GM23338 (cell line): ENCODE measurements around the gene CASKIN2.

Source experiments
- CREB1 ChIP-seq: fragments of 250-450 bp; sonication (Bioruptor Pico); IDR thresholded peaks from 2 replicates; pipeline ENCODE4 v1.5.0; 2020; ENCODE audit warnings: low read depth, mild to moderate bottlenecking, moderate library complexity
- EZH2 ChIP-seq: fragments of 200-600 bp; sonication (generic); IDR thresholded peaks from one replicate; pipeline ENCODE4 v1.8.0; 2017; ENCODE audit warnings: antibody characterized with exemption, mild to moderate bottlenecking, low read depth; ENCODE audit not compliant: unreplicated experiment
- EZH2phosphoT487 ChIP-seq: fragments of 200-600 bp; sonication (generic); IDR thresholded peaks from one replicate; pipeline ENCODE4 v1.8.1; 2018; ENCODE audit warnings: antibody characterized with exemption; ENCODE audit not compliant: unreplicated experiment
- JUNB ChIP-seq: IDR thresholded peaks from one replicate; pipeline ENCODE4 v1.6.1; 2016; ENCODE audit warnings: antibody characterized with exemption; ENCODE audit not compliant: unreplicated experiment
- NANOG ChIP-seq: IDR thresholded peaks from 2 replicates; pipeline ENCODE4 v1.6.1; 2016; ENCODE audit warnings: antibody characterized with exemption, borderline replicate concordance
- POLR2AphosphoS5 ChIP-seq: IDR thresholded peaks from 2 replicates; pipeline ENCODE4 v1.6.1; 2016; ENCODE audit warnings: antibody characterized with exemption, low read depth
- ZNF114 ChIP-seq: fragments of 250-450 bp; sonication (Bioruptor Pico); IDR thresholded peaks from 2 replicates; pipeline ENCODE4 v1.5.0; 2020; ENCODE audit warnings: mild to moderate bottlenecking, moderate library complexity
- ZNF331 ChIP-seq: fragments of 250-450 bp; sonication (Bioruptor Pico); IDR thresholded peaks from 2 replicates; pipeline ENCODE4 v1.5.0; 2020; ENCODE audit warnings: low read depth, mild to moderate bottlenecking, moderate library complexity
- TF ChIP-seq, protein P1 (sequence below), 2 experiments: fragments of 200-600 bp in 1 of 2; sonication (generic) in 1 of 2; conservative IDR thresholded peaks; 2 replicates each; pipeline versions ENCODE4 v1.5.1 to v1.6.1; 2016 to 2017; ENCODE audit warnings: antibody characterized with exemption in 2 of 2, low read depth in 2 of 2, mild to moderate bottlenecking in 2 of 2, moderate library complexity in 1 of 2
- TF ChIP-seq, protein P2 (sequence below): IDR thresholded peaks from 2 replicates; pipeline ENCODE4 v1.6.1; 2016; ENCODE audit warnings: antibody characterized with exemption
- TF ChIP-seq, protein P3 (sequence below): IDR thresholded peaks from one replicate; pipeline ENCODE4 v1.6.1; 2018; ENCODE audit warnings: antibody characterized with exemption; ENCODE audit not compliant: unreplicated experiment

GRCh38 chr17:75548813-75549212, 33.5 kb upstream of the CASKIN2 start:
- TF ChIP-seq, protein P1, sequence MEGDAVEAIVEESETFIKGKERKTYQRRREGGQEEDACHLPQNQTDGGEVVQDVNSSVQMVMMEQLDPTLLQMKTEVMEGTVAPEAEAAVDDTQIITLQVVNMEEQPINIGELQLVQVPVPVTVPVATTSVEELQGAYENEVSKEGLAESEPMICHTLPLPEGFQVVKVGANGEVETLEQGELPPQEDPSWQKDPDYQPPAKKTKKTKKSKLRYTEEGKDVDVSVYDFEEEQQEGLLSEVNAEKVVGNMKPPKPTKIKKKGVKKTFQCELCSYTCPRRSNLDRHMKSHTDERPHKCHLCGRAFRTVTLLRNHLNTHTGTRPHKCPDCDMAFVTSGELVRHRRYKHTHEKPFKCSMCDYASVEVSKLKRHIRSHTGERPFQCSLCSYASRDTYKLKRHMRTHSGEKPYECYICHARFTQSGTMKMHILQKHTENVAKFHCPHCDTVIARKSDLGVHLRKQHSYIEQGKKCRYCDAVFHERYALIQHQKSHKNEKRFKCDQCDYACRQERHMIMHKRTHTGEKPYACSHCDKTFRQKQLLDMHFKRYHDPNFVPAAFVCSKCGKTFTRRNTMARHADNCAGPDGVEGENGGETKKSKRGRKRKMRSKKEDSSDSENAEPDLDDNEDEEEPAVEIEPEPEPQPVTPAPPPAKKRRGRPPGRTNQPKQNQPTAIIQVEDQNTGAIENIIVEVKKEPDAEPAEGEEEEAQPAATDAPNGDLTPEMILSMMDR (conservative IDR thresholded peaks at IDR 0.05; ENCODE audit: low read depth in 2 of 2) = no peak
- TF ChIP-seq EZH2 (no peak), ZNF114 (CRISPR knock-in tag) (no peak), POLR2AphosphoS5 (no peak), EZH2phosphoT487 (no peak), CREB1 (CRISPR knock-in tag) (no peak), NANOG (no peak), ZNF331 (CRISPR knock-in tag) (no peak), JUNB (no peak)
- TF ChIP-seq, protein P2, sequence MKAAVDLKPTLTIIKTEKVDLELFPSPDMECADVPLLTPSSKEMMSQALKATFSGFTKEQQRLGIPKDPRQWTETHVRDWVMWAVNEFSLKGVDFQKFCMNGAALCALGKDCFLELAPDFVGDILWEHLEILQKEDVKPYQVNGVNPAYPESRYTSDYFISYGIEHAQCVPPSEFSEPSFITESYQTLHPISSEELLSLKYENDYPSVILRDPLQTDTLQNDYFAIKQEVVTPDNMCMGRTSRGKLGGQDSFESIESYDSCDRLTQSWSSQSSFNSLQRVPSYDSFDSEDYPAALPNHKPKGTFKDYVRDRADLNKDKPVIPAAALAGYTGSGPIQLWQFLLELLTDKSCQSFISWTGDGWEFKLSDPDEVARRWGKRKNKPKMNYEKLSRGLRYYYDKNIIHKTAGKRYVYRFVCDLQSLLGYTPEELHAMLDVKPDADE = no peak
- TF ChIP-seq, protein P3, sequence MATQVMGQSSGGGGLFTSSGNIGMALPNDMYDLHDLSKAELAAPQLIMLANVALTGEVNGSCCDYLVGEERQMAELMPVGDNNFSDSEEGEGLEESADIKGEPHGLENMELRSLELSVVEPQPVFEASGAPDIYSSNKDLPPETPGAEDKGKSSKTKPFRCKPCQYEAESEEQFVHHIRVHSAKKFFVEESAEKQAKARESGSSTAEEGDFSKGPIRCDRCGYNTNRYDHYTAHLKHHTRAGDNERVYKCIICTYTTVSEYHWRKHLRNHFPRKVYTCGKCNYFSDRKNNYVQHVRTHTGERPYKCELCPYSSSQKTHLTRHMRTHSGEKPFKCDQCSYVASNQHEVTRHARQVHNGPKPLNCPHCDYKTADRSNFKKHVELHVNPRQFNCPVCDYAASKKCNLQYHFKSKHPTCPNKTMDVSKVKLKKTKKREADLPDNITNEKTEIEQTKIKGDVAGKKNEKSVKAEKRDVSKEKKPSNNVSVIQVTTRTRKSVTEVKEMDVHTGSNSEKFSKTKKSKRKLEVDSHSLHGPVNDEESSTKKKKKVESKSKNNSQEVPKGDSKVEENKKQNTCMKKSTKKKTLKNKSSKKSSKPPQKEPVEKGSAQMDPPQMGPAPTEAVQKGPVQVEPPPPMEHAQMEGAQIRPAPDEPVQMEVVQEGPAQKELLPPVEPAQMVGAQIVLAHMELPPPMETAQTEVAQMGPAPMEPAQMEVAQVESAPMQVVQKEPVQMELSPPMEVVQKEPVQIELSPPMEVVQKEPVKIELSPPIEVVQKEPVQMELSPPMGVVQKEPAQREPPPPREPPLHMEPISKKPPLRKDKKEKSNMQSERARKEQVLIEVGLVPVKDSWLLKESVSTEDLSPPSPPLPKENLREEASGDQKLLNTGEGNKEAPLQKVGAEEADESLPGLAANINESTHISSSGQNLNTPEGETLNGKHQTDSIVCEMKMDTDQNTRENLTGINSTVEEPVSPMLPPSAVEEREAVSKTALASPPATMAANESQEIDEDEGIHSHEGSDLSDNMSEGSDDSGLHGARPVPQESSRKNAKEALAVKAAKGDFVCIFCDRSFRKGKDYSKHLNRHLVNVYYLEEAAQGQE = no peak
